ENCODE results near the gene PLXNA4.

DNA sequence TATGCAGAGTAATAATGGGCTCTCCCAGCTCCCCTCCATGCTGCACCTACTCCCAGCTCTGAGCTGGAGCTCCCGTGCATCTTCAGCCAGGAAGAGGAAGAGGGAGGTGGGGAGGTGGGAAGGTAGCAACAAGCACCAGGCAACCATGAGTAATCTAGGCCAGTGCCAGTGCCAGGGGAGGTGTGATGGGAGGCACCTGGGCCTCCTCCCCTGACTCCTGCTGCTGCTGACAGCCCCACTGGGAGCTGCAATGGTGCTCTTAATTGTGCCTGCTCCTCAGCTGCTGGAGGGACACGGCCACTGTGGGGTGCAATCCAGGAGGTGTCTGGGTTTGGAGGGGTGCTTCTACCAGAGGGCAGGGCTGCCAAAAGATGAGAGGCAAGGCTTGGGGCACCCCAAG, 243.0 kb downstream of the PLXNA4 start:
- TF ChIP-seq, protein P1, sequence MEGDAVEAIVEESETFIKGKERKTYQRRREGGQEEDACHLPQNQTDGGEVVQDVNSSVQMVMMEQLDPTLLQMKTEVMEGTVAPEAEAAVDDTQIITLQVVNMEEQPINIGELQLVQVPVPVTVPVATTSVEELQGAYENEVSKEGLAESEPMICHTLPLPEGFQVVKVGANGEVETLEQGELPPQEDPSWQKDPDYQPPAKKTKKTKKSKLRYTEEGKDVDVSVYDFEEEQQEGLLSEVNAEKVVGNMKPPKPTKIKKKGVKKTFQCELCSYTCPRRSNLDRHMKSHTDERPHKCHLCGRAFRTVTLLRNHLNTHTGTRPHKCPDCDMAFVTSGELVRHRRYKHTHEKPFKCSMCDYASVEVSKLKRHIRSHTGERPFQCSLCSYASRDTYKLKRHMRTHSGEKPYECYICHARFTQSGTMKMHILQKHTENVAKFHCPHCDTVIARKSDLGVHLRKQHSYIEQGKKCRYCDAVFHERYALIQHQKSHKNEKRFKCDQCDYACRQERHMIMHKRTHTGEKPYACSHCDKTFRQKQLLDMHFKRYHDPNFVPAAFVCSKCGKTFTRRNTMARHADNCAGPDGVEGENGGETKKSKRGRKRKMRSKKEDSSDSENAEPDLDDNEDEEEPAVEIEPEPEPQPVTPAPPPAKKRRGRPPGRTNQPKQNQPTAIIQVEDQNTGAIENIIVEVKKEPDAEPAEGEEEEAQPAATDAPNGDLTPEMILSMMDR (IDR thresholded peaks at IDR 0.05; ENCODE audit: poor library complexity), result no peak
- no peak for TF ChIP-seq EZH2phosphoT487 (IDR thresholded peaks at IDR 0.05; ENCODE audit: low read depth, severe bottlenecking, unreplicated experiment)
- no peak for TF ChIP-seq EZH2 (IDR thresholded peaks at IDR 0.05; ENCODE audit: borderline replicate concordance)

Measured in hepatocyte (in vitro differentiated cells).